Endothelial cell of umbilical vein (primary cell): Measurements from ENCODE around the gene UNCX. TPM values are rescaled to one million over a fixed set of nuclear protein-coding genes. Genes with fewer than 3 reads are reported as not detected.

Source experiments
- BruUV-seq: library from RNA; stranded (reverse); fragments of 400-500 nt; replicated peaks from 2 replicates; lab custom pipeline; 2021; lab: Mats Ljungman, UMichigan
- CTCF ChIA-PET: fragments of 300-600, 350-600 bp; sonication (Branson Sonifier 250); formaldehyde crosslinking; loops from one replicate; lab custom pipeline; 2021; ENCODE audit warnings: antibody characterized with exemption, inconsistent platforms; lab: Charles Lee
- POLR2A ChIA-PET: fragments of 300-600, 350-600 bp; sonication (Branson Sonifier 250); formaldehyde crosslinking; loops from one replicate; lab custom pipeline; 2021; ENCODE audit warnings: antibody characterized with exemption, inconsistent platforms; lab: Charles Lee
- DNase-seq: peaks from one replicate; pipeline ENCODE4 v3.0.0-alpha.2; 2011; ENCODE audit warnings: low read depth, low spot score
- FAIRE-seq: peaks from 2 replicates; lab custom pipeline; 2011; peaks lifted over from hg19 to GRCh38; lab: Jason Lieb, UNC
- H2AFZ ChIP-seq: 2 replicates; pipeline ENCODE4 v1.6.0; 2012; ENCODE audit warnings: low read depth, low read length, control low read depth, inconsistent platforms
- H3K27ac ChIP-seq: 2 replicates; pipeline ENCODE4 v1.5.1; 2011; ENCODE audit warnings: low read depth, mild to moderate bottlenecking, control low read depth, low read length, moderate library complexity; ENCODE audit not compliant: insufficient read depth
- H3K27me3 ChIP-seq, 2 experiments: 2 replicates each; pipeline versions ENCODE4 v1.6.0 to v1.6.1; 2011; ENCODE audit warnings: low read length in 2 of 2, mixed read lengths in 1 of 2; ENCODE audit not compliant: control insufficient read depth in 2 of 2, insufficient read depth in 2 of 2
- H3K36me3 ChIP-seq, 2 experiments: 2 replicates in 1 of 2; 3 replicates in 1 of 2; pipeline ENCODE4 v1.5.1; 2011; ENCODE audit warnings: low read length in 2 of 2, mild to moderate bottlenecking in 1 of 2, moderate library complexity in 1 of 2; ENCODE audit not compliant: control insufficient read depth in 2 of 2, insufficient read depth in 2 of 2; ENCODE audit errors: extremely low read depth in 1 of 2
- H3K4me1 ChIP-seq: 3 replicates; pipeline ENCODE4 v1.5.1; 2011; ENCODE audit warnings: mild to moderate bottlenecking, low read length; ENCODE audit not compliant: control insufficient read depth, insufficient read depth; ENCODE audit errors: extremely low read depth
- H3K4me2 ChIP-seq: 2 replicates; pipeline ENCODE4 v1.6.1; 2011; ENCODE audit warnings: low read length, control low read depth, mixed read lengths; ENCODE audit not compliant: insufficient read depth
- H3K4me3 ChIP-seq, 3 experiments: fragments of 200-600 bp in 1 of 3; sonication (generic), shearing (Covaris generic) in 1 of 3; replicated peaks in 1 of 3; 2 replicates each; pipeline ENCODE4 v1.5.1; 2011 to 2016; ENCODE audit warnings: control low read depth in 3 of 3, low read length in 3 of 3, mild to moderate bottlenecking in 2 of 3, inconsistent platforms in 1 of 3, low read depth in 1 of 3, moderate library complexity in 1 of 3; ENCODE audit not compliant: insufficient read depth in 1 of 3
- H3K79me2 ChIP-seq: 2 replicates; pipeline ENCODE4 v1.6.0; 2012; ENCODE audit warnings: low read length, inconsistent platforms; ENCODE audit not compliant: control insufficient read depth, insufficient read depth
- H3K9ac ChIP-seq: replicated peaks from 2 replicates; pipeline ENCODE3; 2011; ENCODE audit warnings: low read length, control low read depth; ENCODE audit not compliant: insufficient read depth; ENCODE audit errors: extremely low read depth
- H3K9me1 ChIP-seq: replicated peaks from 3 replicates; pipeline ENCODE4 v1.6.0; 2011; ENCODE audit warnings: mild to moderate bottlenecking, low read length; ENCODE audit not compliant: control insufficient read depth, insufficient read depth; ENCODE audit errors: extremely low read depth
- H3K9me3 ChIP-seq: replicated peaks from 2 replicates; pipeline ENCODE4 v1.5.1; 2012; ENCODE audit warnings: low read length, inconsistent platforms; ENCODE audit not compliant: control insufficient read depth, insufficient read depth
- H4K20me1 ChIP-seq: replicated peaks from 2 replicates; pipeline ENCODE3; 2011; ENCODE audit warnings: mild to moderate bottlenecking, low read length; ENCODE audit not compliant: control insufficient read depth, insufficient read depth; ENCODE audit errors: extremely low read depth
- EZH2 ChIP-seq: IDR thresholded peaks from 2 replicates; pipeline ENCODE4 v1.6.1; 2012; ENCODE audit warnings: borderline replicate concordance, low read depth, mild to moderate bottlenecking, moderate library complexity, low read length, inconsistent platforms; ENCODE audit not compliant: severe bottlenecking
- FOS ChIP-seq: IDR thresholded peaks from 2 replicates; pipeline ENCODE4 v1.6.1; 2011; ENCODE audit warnings: mild to moderate bottlenecking, low read length, moderate library complexity, borderline replicate concordance; ENCODE audit not compliant: insufficient read depth
- GATA2 ChIP-seq: IDR thresholded peaks from 2 replicates; pipeline ENCODE4 v1.7.0; 2011; ENCODE audit warnings: low read depth, mild to moderate bottlenecking, moderate library complexity, mixed read lengths, low read length; ENCODE audit not compliant: insufficient read length, insufficient read depth
- JUN ChIP-seq: IDR thresholded peaks from 2 replicates; pipeline ENCODE4 v1.6.1; 2011; ENCODE audit warnings: borderline replicate concordance, low read depth; ENCODE audit not compliant: insufficient read length, insufficient read depth
- MAX ChIP-seq: IDR thresholded peaks from 2 replicates; pipeline ENCODE4 v1.6.1; 2011; ENCODE audit not compliant: insufficient read depth, insufficient read length
- MYC ChIP-seq: IDR thresholded peaks from one replicate; pipeline ENCODE4 v1.6.1; 2011; ENCODE audit warnings: mild to moderate bottlenecking, low read depth, low read length
- POLR2AphosphoS5 ChIP-seq: IDR thresholded peaks from 2 replicates; pipeline ENCODE4 v1.6.1; 2012; ENCODE audit warnings: low read depth, mild to moderate bottlenecking, control low read depth, low read length, moderate library complexity; ENCODE audit not compliant: insufficient read depth
- dilution Hi-C: fragments of 300-500 bp; cut with MboI; formaldehyde crosslinking; loops from one replicate; pipeline ENCODE4 v1.15.0; 2019; ENCODE audit warnings: low sequenced_read_pairs; ENCODE audit not compliant: extremely low pct_ligation_motif_present
- intact Hi-C: fragments of 100-400 bp; cut with micrococcal nuclease; formaldehyde crosslinking; loops from one replicate; pipeline ENCODE4 v1.10.0; 2022
- polyA plus RNA-seq, 4 experiments: library from polyadenylated mRNA; depleted of rRNA in 3 of 4; stranded (reverse) in 3 of 4; unstranded in 1 of 4; fragments of >200 nt; gene quantifications; 2 replicates each; pipeline versions ENCODE4 v1.2.1 to v1.2.3, GENCODE V29; 2011 to 2012; ENCODE audit warnings: missing spikeins in 1 of 4
- total RNA-seq: library from RNA; stranded (reverse); gene quantifications from 2 replicates; pipeline ENCODE4 v1.2.3, GENCODE V29; 2021
- TF ChIP-seq, protein P1 (sequence below), 2 donors: IDR thresholded peaks; 1 replicate in 1 of 2; 2 replicates in 1 of 2; pipeline ENCODE4 v1.5.1; 2011; ENCODE audit warnings: low read length in 2 of 2, mild to moderate bottlenecking in 2 of 2, moderate library complexity in 2 of 2, control low read depth in 1 of 2, inconsistent platforms in 1 of 2, low read depth in 1 of 2; ENCODE audit not compliant: insufficient read depth in 1 of 2; ENCODE audit errors: extremely low read depth in 1 of 2

Gene UNCX
- total and polyA plus RNA-seq, 2 donors (not counting 3 experiments of a cell fraction or from before 2014, with no cell fraction given) = not detected

- H2AFZ ChIP-seq = no peak overlapping the region
- DNase-seq (no peak), FAIRE-seq (no peak)
- ChIA-PET CTCF (interaction anchor here (0.8 to 1.4 kb wide), 2 partner anchors 11 to 106 kb away, joined by 3 read pairs; no protein-coding TSS in a partner anchor), POLR2A (no interaction called here)
- no peaks in the 10 kb centered on the region for H3K9me1 ChIP-seq
- no peak overlapping the region for H3K9ac ChIP-seq
- H3K4me2 ChIP-seq = no peak overlapping the region
- no peak overlapping the region for H3K4me3 ChIP-seq
- no TSS peak for BruUV-seq
- H3K27me3 ChIP-seq = no peaks in the 10 kb centered on the region
- no peaks in the 10 kb centered on the region for H4K20me1 ChIP-seq
- H3K36me3 ChIP-seq = no peaks in the 10 kb centered on the region
- TF ChIP-seq GATA2 = no peak
- TF ChIP-seq MAX = no peak
- TF ChIP-seq MYC = no peak
- no peak for TF ChIP-seq FOS
- TF ChIP-seq JUN = no peak
- TF ChIP-seq, protein P1, sequence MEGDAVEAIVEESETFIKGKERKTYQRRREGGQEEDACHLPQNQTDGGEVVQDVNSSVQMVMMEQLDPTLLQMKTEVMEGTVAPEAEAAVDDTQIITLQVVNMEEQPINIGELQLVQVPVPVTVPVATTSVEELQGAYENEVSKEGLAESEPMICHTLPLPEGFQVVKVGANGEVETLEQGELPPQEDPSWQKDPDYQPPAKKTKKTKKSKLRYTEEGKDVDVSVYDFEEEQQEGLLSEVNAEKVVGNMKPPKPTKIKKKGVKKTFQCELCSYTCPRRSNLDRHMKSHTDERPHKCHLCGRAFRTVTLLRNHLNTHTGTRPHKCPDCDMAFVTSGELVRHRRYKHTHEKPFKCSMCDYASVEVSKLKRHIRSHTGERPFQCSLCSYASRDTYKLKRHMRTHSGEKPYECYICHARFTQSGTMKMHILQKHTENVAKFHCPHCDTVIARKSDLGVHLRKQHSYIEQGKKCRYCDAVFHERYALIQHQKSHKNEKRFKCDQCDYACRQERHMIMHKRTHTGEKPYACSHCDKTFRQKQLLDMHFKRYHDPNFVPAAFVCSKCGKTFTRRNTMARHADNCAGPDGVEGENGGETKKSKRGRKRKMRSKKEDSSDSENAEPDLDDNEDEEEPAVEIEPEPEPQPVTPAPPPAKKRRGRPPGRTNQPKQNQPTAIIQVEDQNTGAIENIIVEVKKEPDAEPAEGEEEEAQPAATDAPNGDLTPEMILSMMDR (IDR thresholded peaks at IDR 0.05; ENCODE audit: extremely low read depth in 1 of 2, insufficient read depth in 1 of 2, low read depth in 1 of 2, low read length in 2 of 2) = no peak
- TF ChIP-seq POLR2AphosphoS5 = no peak
- no peak for TF ChIP-seq EZH2
- intact Hi-C loops = no loop called here
- no peak overlapping the region for H3K27ac ChIP-seq
- H3K9me3 ChIP-seq = no peaks in the 10 kb centered on the region
- dilution Hi-C loops = no loop called here
- no peaks in the 10 kb centered on the region for H3K79me2 ChIP-seq
- no peaks in the 10 kb centered on the region for H3K4me1 ChIP-seq
Measured at GRCh38 chr7:1262441-1262840, 29.8 kb downstream of the UNCX start.
